Measurements from ENCODE around the gene MAD1L1.
"Not testable (repeated sequence)": the region's sequence is repeated elsewhere in the genome, so short reads cannot be mapped to it uniquely, and the experiment has no call there.

MAD1L1 gene

DNA sequence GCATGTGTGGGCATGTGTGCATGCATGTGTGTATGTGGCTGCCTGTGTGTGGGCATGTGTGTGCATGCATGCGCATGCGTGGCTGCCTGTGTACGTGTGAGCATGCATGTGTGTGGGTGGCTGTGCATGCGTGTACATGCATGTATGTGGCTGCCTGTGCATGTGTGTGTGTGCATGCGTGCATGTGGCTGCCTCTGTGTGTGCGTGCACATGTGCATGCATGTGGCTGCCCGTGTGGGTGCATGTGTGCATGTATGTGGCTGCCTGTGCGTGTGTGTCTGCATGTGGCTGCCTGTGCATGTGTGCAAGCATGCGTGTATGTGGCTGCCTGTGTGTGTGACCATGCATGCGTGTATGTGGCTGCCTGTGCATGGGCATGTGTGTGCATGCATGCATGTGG is 345.5 kb downstream of the MAD1L1 start:
- Histone ChIP-seq H3K27me3 (ENCODE audit: control insufficient read depth in 1 of 2, insufficient read depth in 2 of 2, low read length in 2 of 2) (no peaks in the 10 kb centered on the region), H3K9me3 (ENCODE audit: control insufficient read depth in 2 of 2, low read length in 2 of 2) (no peaks in the 10 kb centered on the region), H3K27ac (ENCODE audit: low read length) (no peak overlapping the region), H3K36me3 (ENCODE audit: control insufficient read depth in 2 of 2, insufficient read depth in 2 of 2, low read length in 2 of 2) (peaks cover 10 to 17% of the 10 kb centered on the region in 2 donors), H3K4me3 (ENCODE audit: low read length in 2 of 2) (no peak overlapping the region), H3K4me1 (ENCODE audit: control insufficient read depth, insufficient read depth, low read length) (peaks cover 2% of the 10 kb centered on the region), H3K9ac (ENCODE audit: low read length in 2 of 2) (no peak overlapping the region)

DNA sequence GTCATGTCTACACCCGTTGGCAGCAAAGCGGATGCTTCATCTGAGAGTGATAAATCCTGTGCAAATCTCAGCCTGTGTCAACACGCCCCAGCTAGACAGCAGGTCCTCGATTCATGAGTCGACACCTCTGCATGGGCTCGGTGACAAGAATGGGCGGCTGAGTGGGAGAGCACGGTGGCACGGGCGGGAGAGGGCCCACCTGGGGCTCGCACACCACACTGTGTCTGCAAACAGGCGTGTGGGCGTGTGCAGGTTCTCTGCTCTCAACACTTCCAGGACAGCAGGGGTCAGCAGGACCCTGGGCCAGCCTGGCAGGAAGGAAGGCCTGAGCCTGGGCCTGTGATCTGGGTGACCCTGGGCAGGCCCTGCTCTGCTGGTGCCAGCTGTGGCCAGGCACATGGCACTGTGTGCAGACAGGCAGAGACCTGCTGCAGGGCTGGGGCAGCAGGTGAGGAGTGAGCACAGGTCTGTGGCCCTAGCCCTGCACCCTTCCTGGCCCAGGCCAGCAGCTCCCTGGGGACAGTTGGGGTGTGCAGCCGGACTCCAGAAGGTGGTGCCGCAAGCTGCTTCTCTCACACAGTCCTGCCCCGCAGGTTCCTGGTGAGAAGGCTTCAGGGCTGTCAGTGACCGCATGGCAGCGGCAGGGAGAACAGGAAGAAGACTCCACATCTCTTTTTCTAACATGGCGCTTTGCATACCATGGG is 346.2 kb downstream of the MAD1L1 start:
- Histone ChIP-seq H3K27me3 (ENCODE audit: control insufficient read depth in 1 of 2, insufficient read depth in 2 of 2, low read length in 2 of 2) (no peaks in the 10 kb centered on the region), H3K4me1 (ENCODE audit: control insufficient read depth, insufficient read depth, low read length) (peaks cover 2% of the 10 kb centered on the region), H3K36me3 (ENCODE audit: control insufficient read depth in 2 of 2, insufficient read depth in 2 of 2, low read length in 2 of 2) (peaks cover 10 to 17% of the 10 kb centered on the region in 2 donors), H3K27ac (ENCODE audit: low read length) (no peak overlapping the region), H3K9ac (ENCODE audit: low read length in 2 of 2) (no peak overlapping the region), H3K4me3 (ENCODE audit: low read length in 2 of 2) (no peak overlapping the region), H3K9me3 (ENCODE audit: control insufficient read depth in 2 of 2, low read length in 2 of 2) (no peaks in the 10 kb centered on the region)

DNA sequence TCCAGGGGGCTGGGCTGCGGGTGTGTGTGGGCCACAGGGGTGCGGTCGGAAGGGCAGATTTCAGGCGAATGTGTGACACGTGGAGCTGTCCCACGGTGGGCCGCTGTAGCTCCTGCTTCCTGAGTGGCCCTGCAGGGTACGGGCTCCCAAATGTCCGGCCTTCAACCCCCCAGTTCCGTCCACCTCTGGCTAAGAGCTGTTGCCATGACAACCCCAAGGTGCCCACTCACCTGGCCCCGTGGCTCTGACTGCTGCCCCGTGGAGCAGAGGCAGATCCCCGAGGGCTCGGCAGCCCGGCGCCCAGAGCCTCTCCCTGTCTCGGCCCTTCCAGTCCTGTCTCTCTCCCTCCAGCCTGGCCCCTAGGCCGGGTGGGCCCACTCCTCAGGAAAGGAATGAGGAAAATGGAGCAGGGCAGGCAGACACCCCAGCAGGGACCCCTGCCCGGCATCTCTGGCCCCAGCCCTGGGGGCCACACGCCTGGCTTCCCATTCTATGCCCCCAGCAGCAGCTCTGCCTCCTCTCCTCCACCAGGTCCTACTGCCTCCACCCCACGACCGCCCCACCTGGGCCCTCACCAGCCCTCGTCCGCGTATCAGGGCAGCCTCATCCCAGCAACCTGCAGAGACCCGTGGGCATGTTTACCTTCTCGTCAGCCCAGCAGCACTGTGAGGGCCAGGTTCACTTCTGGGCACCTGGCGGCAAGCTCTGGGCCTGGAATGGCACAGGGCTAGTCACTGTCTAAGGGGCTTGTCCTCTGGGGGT is 347.1 kb downstream of the MAD1L1 start:
- H3K27me3 ChIP-seq (ENCODE audit: control insufficient read depth in 1 of 2, insufficient read depth in 2 of 2, low read length in 2 of 2): no peaks in the 10 kb centered on the region
- H3K27ac ChIP-seq (ENCODE audit: low read length): no peak overlapping the region
- H3K4me1 ChIP-seq (ENCODE audit: control insufficient read depth, insufficient read depth, low read length): peaks cover 2% of the 10 kb centered on the region

DNA sequence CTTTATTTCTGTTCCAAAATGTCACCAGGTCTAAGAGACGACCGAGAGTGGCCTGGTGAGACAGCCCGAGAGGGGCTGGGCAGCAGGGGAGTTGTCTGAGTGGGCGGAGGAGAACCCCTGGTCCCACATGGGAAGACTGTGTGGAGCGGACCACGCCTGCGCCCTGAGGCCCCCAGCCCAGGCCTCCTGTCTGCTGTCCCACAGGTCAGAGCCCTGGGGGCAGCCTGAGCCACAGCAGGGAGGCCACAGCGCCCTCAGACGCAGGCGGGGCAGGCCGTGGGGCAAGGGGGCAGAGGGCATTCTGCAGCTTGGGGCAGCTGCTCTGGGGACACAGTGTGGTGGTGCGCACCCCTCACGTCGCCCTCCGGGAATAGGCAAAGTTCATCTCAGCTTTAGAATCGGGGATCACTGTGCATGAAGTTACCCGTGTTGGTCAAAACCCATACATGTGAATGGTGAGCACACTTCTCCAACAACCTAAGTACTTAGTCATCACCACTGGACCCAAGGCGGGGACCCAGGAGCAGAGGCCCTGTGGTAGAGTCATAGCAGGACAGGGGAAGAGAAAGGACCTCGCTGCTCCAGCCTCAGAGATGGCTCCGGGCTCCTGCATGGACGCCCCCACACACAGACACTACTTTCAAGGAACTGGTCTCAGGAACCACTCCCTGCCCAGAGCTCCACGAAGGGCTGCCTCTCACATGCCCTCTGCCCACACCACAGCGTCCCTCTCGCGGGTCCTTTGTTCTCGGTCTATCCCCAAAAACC is 348.0 kb downstream of the MAD1L1 start:
- Histone ChIP-seq H3K27ac (ENCODE audit: low read length) (no peak overlapping the region), H3K9ac (ENCODE audit: low read length in 2 of 2) (no peak overlapping the region), H3K4me1 (ENCODE audit: control insufficient read depth, insufficient read depth, low read length) (peaks cover 2% of the 10 kb centered on the region), H3K27me3 (ENCODE audit: control insufficient read depth in 1 of 2, insufficient read depth in 2 of 2, low read length in 2 of 2) (no peaks in the 10 kb centered on the region), H3K9me3 (ENCODE audit: control insufficient read depth in 2 of 2, low read length in 2 of 2) (no peaks in the 10 kb centered on the region), H3K4me3 (ENCODE audit: low read length in 2 of 2) (no peak overlapping the region), H3K36me3 (ENCODE audit: control insufficient read depth in 2 of 2, insufficient read depth in 2 of 2, low read length in 2 of 2) (peaks cover 10 to 17% of the 10 kb centered on the region in 2 donors)

More for the DNA sequence above, 347.1 kb downstream of the MAD1L1 start:
- H3K9me3 ChIP-seq (ENCODE audit: control insufficient read depth in 2 of 2, low read length in 2 of 2): no peaks in the 10 kb centered on the region
- no peak overlapping the region for H3K4me3 ChIP-seq (ENCODE audit: low read length in 2 of 2)
- no peak overlapping the region for H3K9ac ChIP-seq (ENCODE audit: low read length in 2 of 2)
- peaks cover 10 to 17% of the 10 kb centered on the region in 2 donors for H3K36me3 ChIP-seq (ENCODE audit: control insufficient read depth in 2 of 2, insufficient read depth in 2 of 2, low read length in 2 of 2)

DNA sequence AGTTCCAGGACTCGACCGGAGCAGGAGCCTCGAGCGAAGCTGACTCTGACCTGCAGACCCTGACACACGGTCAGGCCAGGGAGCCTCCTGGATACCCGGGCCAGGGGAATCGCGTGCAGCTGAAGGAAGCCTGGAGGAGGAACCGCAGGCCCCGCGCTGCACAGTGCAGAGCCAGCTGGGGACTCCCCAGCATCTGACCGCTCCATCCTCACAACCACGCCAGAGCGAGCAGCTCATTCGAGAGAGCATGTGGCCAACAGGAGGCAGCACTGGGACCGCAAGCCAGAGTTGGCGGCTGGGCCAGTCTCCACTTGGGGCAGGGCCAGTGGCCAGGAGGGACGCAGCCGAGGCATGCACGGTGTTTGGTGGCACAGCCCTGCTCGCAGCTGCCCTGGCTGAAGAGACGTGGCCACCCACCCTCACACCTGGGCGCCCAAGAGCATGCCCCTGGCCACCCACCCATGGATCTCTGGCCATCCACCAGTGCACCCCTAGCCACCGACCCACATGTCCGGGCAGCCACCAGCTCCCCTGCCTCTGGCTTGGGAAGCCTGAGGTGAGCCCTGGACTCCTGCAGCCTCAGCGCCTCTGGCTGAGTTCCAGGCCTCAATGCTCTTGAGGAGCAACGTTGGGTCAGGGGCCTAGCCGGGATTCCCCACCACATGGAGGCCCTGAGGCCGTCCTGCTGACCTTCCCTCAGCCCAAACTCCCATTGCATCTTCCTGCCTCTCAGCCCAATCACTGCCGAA is 348.7 kb downstream of the MAD1L1 start:
- H3K4me3 ChIP-seq (ENCODE audit: low read length in 2 of 2): no peak overlapping the region
- no peak overlapping the region for H3K9ac ChIP-seq (ENCODE audit: low read length in 2 of 2)
- H3K4me1 ChIP-seq (ENCODE audit: control insufficient read depth, insufficient read depth, low read length): peaks cover 2% of the 10 kb centered on the region
- peaks cover 10 to 17% of the 10 kb centered on the region in 2 donors for H3K36me3 ChIP-seq (ENCODE audit: control insufficient read depth in 2 of 2, insufficient read depth in 2 of 2, low read length in 2 of 2)
- no peak overlapping the region for H3K27ac ChIP-seq (ENCODE audit: low read length)
- H3K27me3 ChIP-seq (ENCODE audit: control insufficient read depth in 1 of 2, insufficient read depth in 2 of 2, low read length in 2 of 2): no peaks in the 10 kb centered on the region
- H3K9me3 ChIP-seq (ENCODE audit: control insufficient read depth in 2 of 2, low read length in 2 of 2): no peaks in the 10 kb centered on the region

DNA sequence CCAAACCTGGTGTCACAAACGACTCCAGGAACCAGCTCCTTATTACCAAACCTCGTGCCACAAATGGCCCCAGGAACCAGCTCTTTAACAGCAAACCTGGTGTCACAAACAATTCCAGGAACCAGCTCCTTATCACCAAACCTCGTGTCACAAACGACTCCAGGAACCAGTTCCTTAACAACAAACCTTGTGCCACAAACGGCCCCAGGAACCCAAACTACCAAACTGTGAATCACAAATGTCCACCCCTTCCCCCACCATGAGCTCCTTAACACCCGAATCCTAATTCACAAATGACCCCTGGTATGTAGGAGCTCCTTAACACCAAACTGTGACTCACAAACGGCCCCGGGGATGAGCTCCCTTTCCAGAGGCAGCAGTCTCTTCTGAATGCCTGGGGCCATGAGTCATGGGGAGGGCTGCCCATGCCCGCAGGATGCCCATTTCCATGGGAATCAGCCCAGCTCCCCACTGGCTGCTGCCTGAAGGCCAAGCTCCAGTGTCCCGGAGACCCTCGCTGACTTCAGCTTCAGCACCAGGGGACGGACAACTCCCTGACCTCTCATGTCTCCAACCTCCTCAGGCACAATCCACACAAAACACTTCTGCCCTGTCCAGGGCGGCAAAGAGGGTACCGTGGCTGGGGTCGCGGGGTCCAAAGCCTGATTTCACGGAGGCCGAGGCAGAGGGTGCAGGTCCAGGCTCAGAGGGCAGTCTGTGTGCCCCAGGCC is 349.5 kb downstream of the MAD1L1 start:
- H3K9ac ChIP-seq (ENCODE audit: low read length in 2 of 2): no peak overlapping the region
- peaks cover 10% of the 10 kb centered on the region in 2 donors for H3K36me3 ChIP-seq (ENCODE audit: control insufficient read depth in 2 of 2, insufficient read depth in 2 of 2, low read length in 2 of 2)
- peaks cover 2% of the 10 kb centered on the region for H3K4me1 ChIP-seq (ENCODE audit: control insufficient read depth, insufficient read depth, low read length)
- no peaks in the 10 kb centered on the region for H3K9me3 ChIP-seq (ENCODE audit: control insufficient read depth in 2 of 2, low read length in 2 of 2)
- H3K27me3 ChIP-seq (ENCODE audit: control insufficient read depth in 1 of 2, insufficient read depth in 2 of 2, low read length in 2 of 2): no peaks in the 10 kb centered on the region
- no peak overlapping the region for H3K4me3 ChIP-seq (ENCODE audit: low read length in 2 of 2)
- H3K27ac ChIP-seq (ENCODE audit: low read length): no peak overlapping the region

DNA sequence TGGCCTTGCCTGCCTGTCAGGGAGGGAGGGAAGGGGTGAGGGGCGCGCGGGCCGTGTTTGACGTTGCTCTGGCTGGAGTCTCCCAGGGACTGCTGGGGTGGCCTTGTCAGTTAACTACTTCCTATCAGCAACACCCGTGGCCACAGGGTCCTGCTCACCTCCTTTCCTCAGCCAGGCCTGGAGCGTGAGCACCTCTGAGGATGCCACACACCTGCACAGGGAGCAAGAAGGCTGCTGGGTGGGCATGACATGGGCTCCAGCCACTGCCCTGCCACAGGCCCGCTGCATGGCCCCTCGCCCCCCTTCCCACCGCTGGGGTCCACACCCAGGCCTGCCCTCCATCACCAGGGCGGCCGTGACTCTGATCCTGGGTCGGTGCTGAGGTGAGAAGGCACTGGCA is 350.3 kb downstream of the MAD1L1 start:
- Histone ChIP-seq H3K36me3 (ENCODE audit: control insufficient read depth in 2 of 2, insufficient read depth in 2 of 2, low read length in 2 of 2) (peaks cover 3% of the 10 kb centered on the region in 2 donors), H3K9ac (ENCODE audit: low read length in 2 of 2) (no peak overlapping the region), H3K27me3 (ENCODE audit: control insufficient read depth in 1 of 2, insufficient read depth in 2 of 2, low read length in 2 of 2) (no peaks in the 10 kb centered on the region)

DNA sequence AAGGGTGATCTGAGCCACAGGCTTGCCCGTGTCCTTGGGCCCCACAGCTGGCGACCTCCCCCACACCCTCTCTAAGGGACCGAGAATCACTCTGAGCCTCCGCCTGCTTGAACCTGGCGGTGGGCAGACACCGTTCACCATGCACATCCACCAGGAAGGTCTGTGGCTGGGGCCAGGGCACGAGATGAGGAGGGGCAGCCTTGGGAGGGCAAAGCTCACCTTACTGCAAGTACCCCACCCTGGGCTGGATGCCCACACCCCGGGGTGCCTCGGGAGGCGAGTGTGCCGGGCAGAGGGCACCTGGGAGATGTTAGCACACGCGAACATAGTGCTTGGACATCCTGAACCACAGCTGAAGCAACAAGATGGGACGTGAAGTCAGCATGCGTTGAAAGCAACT is 350.8 kb downstream of the MAD1L1 start:
- H3K27me3 ChIP-seq (ENCODE audit: control insufficient read depth in 1 of 2, insufficient read depth in 2 of 2, low read length in 2 of 2): no peaks in the 10 kb centered on the region
- no peak overlapping the region for H3K4me3 ChIP-seq (ENCODE audit: low read length in 2 of 2)
- H3K4me1 ChIP-seq (ENCODE audit: control insufficient read depth, insufficient read depth, low read length): peaks cover 2% of the 10 kb centered on the region
- H3K27ac ChIP-seq (ENCODE audit: low read length): no peak overlapping the region
- no peaks in the 10 kb centered on the region for H3K36me3 ChIP-seq (ENCODE audit: control insufficient read depth in 2 of 2, insufficient read depth in 2 of 2, low read length in 2 of 2)
- no peaks in the 10 kb centered on the region for H3K9me3 ChIP-seq (ENCODE audit: control insufficient read depth in 2 of 2, low read length in 2 of 2)
- H3K9ac ChIP-seq (ENCODE audit: low read length in 2 of 2): no peak overlapping the region

More for the DNA sequence above, 350.3 kb downstream of the MAD1L1 start:
- Histone ChIP-seq H3K4me1 (ENCODE audit: control insufficient read depth, insufficient read depth, low read length) (peaks cover 2% of the 10 kb centered on the region), H3K9me3 (ENCODE audit: control insufficient read depth in 2 of 2, low read length in 2 of 2) (no peaks in the 10 kb centered on the region), H3K4me3 (ENCODE audit: low read length in 2 of 2) (no peak overlapping the region), H3K27ac (ENCODE audit: low read length) (no peak overlapping the region)

DNA sequence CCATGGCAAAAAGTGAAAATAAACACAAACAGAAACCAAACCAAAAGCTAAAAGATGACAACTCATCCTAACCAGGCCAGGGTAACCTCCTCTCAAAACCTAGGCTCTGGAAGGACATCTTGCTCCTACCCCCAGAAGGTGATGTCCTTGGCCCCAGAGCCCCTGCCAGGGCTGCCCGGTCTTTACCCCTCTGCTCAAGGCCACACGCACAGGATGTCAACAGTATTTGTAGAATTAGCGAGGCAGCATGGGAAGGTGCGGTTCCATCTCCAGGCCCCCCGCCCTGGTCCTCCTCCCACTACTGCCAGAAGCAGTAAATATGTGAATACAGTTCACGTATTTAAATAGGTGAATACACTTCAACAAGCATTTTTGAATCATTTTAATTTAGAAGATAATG is 356.1 kb downstream of the MAD1L1 start:
- H3K9ac ChIP-seq (ENCODE audit: low read length in 2 of 2); H3K4me1 ChIP-seq (ENCODE audit: control insufficient read depth, insufficient read depth, low read length); H3K4me3 ChIP-seq (ENCODE audit: low read length in 2 of 2); H3K27ac ChIP-seq (ENCODE audit: low read length); H3K27me3 ChIP-seq (ENCODE audit: control insufficient read depth in 1 of 2, insufficient read depth in 2 of 2, low read length in 2 of 2); H3K36me3 ChIP-seq (ENCODE audit: control insufficient read depth in 2 of 2, insufficient read depth in 2 of 2, low read length in 2 of 2); H3K9me3 ChIP-seq (ENCODE audit: control insufficient read depth in 2 of 2, low read length in 2 of 2): not testable (repeated sequence)
